K562 (cell line): ENCODE measurements around the gene SLC35E3. TPM values are rescaled to one million over a fixed set of nuclear protein-coding genes. Genes with fewer than 3 reads are reported as not detected.

ENCODE experiments used
- ATF3 ChIP-seq, 2 experiments: fragments of 450-650 bp in 1 of 2; sonication (generic) in 1 of 2; formaldehyde crosslinking in 1 of 2; IDR thresholded peaks in 1 of 2; conservative IDR thresholded peaks in 1 of 2; 2 replicates each; pipeline versions ENCODE4 v1.6.1 to v1.8.1; 2016 to 2023; ENCODE audit warnings: mild to moderate bottlenecking in 2 of 2, moderate library complexity in 2 of 2, inconsistent platforms in 1 of 2, missing genetic modification reagents in 1 of 2
- CREB3L1 ChIP-seq: fragments of 450-650 bp; IDR thresholded peaks from 2 replicates; pipeline ENCODE4 v1.6.1; 2014; ENCODE audit warnings: low read depth, mild to moderate bottlenecking, moderate library complexity, borderline replicate concordance
- CREM ChIP-seq: IDR thresholded peaks from 2 replicates; pipeline ENCODE4 v1.6.1; 2014; ENCODE audit warnings: antibody characterized with exemption, low read depth
- ETS1 ChIP-seq: conservative IDR thresholded peaks from 2 replicates; pipeline ENCODE4 v1.6.1; 2011; ENCODE audit warnings: low read depth, mild to moderate bottlenecking, low read length; ENCODE audit not compliant: control insufficient read depth
- ILK ChIP-seq: fragments of 450-650 bp; IDR thresholded peaks from 2 replicates; pipeline ENCODE4 v1.6.1; 2016; ENCODE audit warnings: missing genetic modification characterization, low read depth, mild to moderate bottlenecking, missing compliant biosample characterization, moderate library complexity, borderline replicate concordance
- LEF1 ChIP-seq: fragments of 450-650 bp; IDR thresholded peaks from 2 replicates; pipeline ENCODE4 v1.6.1; 2016; ENCODE audit warnings: mild to moderate bottlenecking
- MEF2A ChIP-seq: IDR thresholded peaks from 2 replicates; pipeline ENCODE4 v1.6.1; 2011; ENCODE audit warnings: low read depth, mild to moderate bottlenecking, low read length, moderate library complexity; ENCODE audit not compliant: control insufficient read depth
- NR2F6 ChIP-seq: fragments of 450-650 bp; formaldehyde crosslinking; IDR thresholded peaks from 2 replicates; pipeline ENCODE4 v1.4.0; 2020; ENCODE audit warnings: mild to moderate bottlenecking
- NRF1 ChIP-seq, 2 experiments: fragments of 450-650 bp; IDR thresholded peaks in 1 of 2; conservative IDR thresholded peaks in 1 of 2; 2 replicates each; pipeline ENCODE4 v1.6.1; 2014; ENCODE audit warnings: mild to moderate bottlenecking in 2 of 2
- PHTF2 ChIP-seq: fragments of 250-450 bp; sonication (Bioruptor Pico); IDR thresholded peaks from 2 replicates; pipeline ENCODE4 v1.5.0; 2021; ENCODE audit warnings: mild to moderate bottlenecking
- POLR2B ChIP-seq: fragments of 450-650 bp; IDR thresholded peaks from 2 replicates; pipeline ENCODE4 v1.6.1; 2018; ENCODE audit warnings: low read depth; ENCODE audit not compliant: partially characterized antibody
- RAD51 ChIP-seq: fragments of 450-650 bp; IDR thresholded peaks from 2 replicates; pipeline ENCODE4 v1.7.1; 2016; ENCODE audit warnings: low read depth, mild to moderate bottlenecking, borderline replicate concordance
- SMARCE1 ChIP-seq: fragments of 450-650 bp; IDR thresholded peaks from 2 replicates; pipeline ENCODE4 v1.7.1; 2016; ENCODE audit warnings: mild to moderate bottlenecking
- SNIP1 ChIP-seq: fragments of 450-650 bp; IDR thresholded peaks from 2 replicates; pipeline ENCODE4 v1.7.1; 2017; ENCODE audit warnings: low read depth, mild to moderate bottlenecking
- TGIF2 ChIP-seq: sonication (generic); formaldehyde crosslinking; IDR thresholded peaks from 2 replicates; pipeline ENCODE4 v1.8.1; 2022; ENCODE audit warnings: mild to moderate bottlenecking, missing genetic modification reagents, moderate library complexity
- UBTF ChIP-seq, 2 experiments: IDR thresholded peaks; 2 replicates each; pipeline ENCODE4 v1.6.1; 2012; ENCODE audit warnings: improper control_type of control experiment in 2 of 2, low read depth in 2 of 2, low read length in 2 of 2, borderline replicate concordance in 1 of 2
- WHSC1 ChIP-seq: IDR thresholded peaks from one replicate; pipeline ENCODE4 v1.6.1; 2012; ENCODE audit warnings: low read length, control low read depth, inconsistent platforms
- XRCC3 ChIP-seq: fragments of 450-650 bp; IDR thresholded peaks from 2 replicates; pipeline ENCODE4 v1.6.1; 2017; ENCODE audit warnings: mild to moderate bottlenecking, moderate library complexity
- ZFP30 ChIP-seq: fragments of 250-450 bp; sonication (Bioruptor Pico); IDR thresholded peaks from 2 replicates; pipeline ENCODE4 v1.8.0; 2022; ENCODE audit warnings: moderate library complexity, mild to moderate bottlenecking, inconsistent platforms, borderline replicate concordance
- ZNF57 ChIP-seq: fragments of 450-650 bp; formaldehyde crosslinking; IDR thresholded peaks from 2 replicates; pipeline ENCODE4 v1.4.0; 2020; ENCODE audit warnings: mild to moderate bottlenecking, moderate library complexity
- ZNF583 ChIP-seq: fragments of 250-450 bp; sonication (Bioruptor Pico); IDR thresholded peaks from 2 replicates; pipeline ENCODE4 v1.4.0; 2020
- ZNF75A ChIP-seq: fragments of 450-650 bp; formaldehyde crosslinking; IDR thresholded peaks from 2 replicates; pipeline ENCODE4 v1.4.0; 2020; ENCODE audit warnings: mild to moderate bottlenecking
- ZNF77 ChIP-seq: fragments of 250-450 bp; sonication (Bioruptor Pico); IDR thresholded peaks from 2 replicates; pipeline ENCODE4 v1.5.0; 2020
- polyA plus RNA-seq, 8 experiments: library from polyadenylated mRNA; depleted of rRNA in 4 of 8; stranded (reverse) in 5 of 8; unstranded in 3 of 8; fragments of >200 nt; fragmentation: Nextera tagmentation in 2 of 8; fragmentation: Illumina TruSeq in 1 of 8; extraction: Ambion mirVana in 2 of 8; extraction: Trizol in 1 of 8; gene quantifications; 2 replicates each; pipeline versions ENCODE4 v1.2.1 to v1.2.3, GENCODE V29; 2011 to 2014; ENCODE audit warnings: inconsistent platforms in 1 of 8, missing spikeins in 1 of 8
- total RNA-seq, 7 experiments: library from RNA; depleted of rRNA in 6 of 7; stranded (reverse); fragments of >200 nt in 6 of 7; fragmentation: Illumina TruSeq in 2 of 7; extraction: Trizol in 2 of 7; gene quantifications; 2 replicates each; pipeline versions ENCODE4 v1.2.1 to v1.2.3, GENCODE V29; 2011 to 2021; ENCODE audit warnings: low replicate concordance in 1 of 7

Gene SLC35E3
- total and polyA plus RNA-seq, 9 of the 15 experiments (the other 6 are each of a cell fraction or from before 2014, with no cell fraction given), result 1.2 to 5.9 (median 3.8) TPM

GRCh38 chr12:68807576-68808387 is 61.8 kb downstream of the SLC35E3 start, which contains the start of gene MDM2 (continued):
- TF ChIP-seq ATF3 (IDR thresholded peaks at IDR 0.05) (no peak; the same call in 1 of the 2 replicates), ATF3 (CRISPR knock-in tag; conservative IDR thresholded peaks at IDR 0.05) (no peak), ZNF583 (CRISPR knock-in tag) (0 out of 2 replicates have a peak, but pooled peaks have one; percentile 34), ZNF75A (CRISPR knock-in tag) (no peak), ZFP30 (CRISPR knock-in tag) (no peak), SMARCE1 (peak; percentile 32; the same call in 1 of the 2 replicates), TGIF2 (CRISPR knock-in tag) (no peak), LEF1 (peak; percentile 68), NR2F6 (CRISPR knock-in tag) (no peak), NRF1 (conservative IDR thresholded peaks at IDR 0.05 in 1 of 2, IDR thresholded peaks at IDR 0.05 in 1 of 2) (peak; percentile 88 to 90), ZNF77 (CRISPR knock-in tag) (no peak), SNIP1 (no peak), ZNF57 (CRISPR knock-in tag) (no peak), MEF2A (0 out of 2 replicates have a peak, but pooled peaks have one; percentile 9), PHTF2 (CRISPR knock-in tag) (no peak), ETS1 (peak; percentile 77), XRCC3 (no peak), CREM (peak; percentile 76; the same call in 1 of the 2 replicates), RAD51 (no peak), WHSC1 (no peak), UBTF (IDR thresholded peaks at IDR 0.05; ENCODE audit: borderline replicate concordance in 1 of 2, low read depth in 2 of 2, low read length in 2 of 2) (peak; percentile 41 to 78; a peak in 3 of 4 replicates), ILK (tag) (no peak), POLR2B (peak; percentile 77), CREB3L1 (no peak; the same call in 1 of the 2 replicates)
